Sigmoid colon (tissue), 4 donors: ENCODE results near the gene MED25.

Experiments used
- EP300 ChIP-seq, 4 donors: sonication (generic); formaldehyde crosslinking; IDR thresholded peaks; one replicate each; pipeline ENCODE4 v1.6.1; 2017; ENCODE audit warnings: antibody characterized with exemption in 4 of 4
- POLR2A ChIP-seq, 2 donors: fragments of 450-650 bp; IDR thresholded peaks; one replicate each; pipeline ENCODE4 v1.6.1; 2016; ENCODE audit warnings: antibody characterized with exemption in 2 of 2, mild to moderate bottlenecking in 2 of 2, moderate library complexity in 2 of 2
- TF ChIP-seq, protein P1 (sequence below), 4 experiments: fragments of 450-650 bp in 3 of 4; fragments of 200-600 bp in 1 of 4; IDR thresholded peaks; one replicate each; pipeline ENCODE4 v1.5.1; 2016 to 2019; ENCODE audit warnings: antibody characterized with exemption in 4 of 4, mild to moderate bottlenecking in 3 of 4, moderate library complexity in 2 of 4

DNA sequence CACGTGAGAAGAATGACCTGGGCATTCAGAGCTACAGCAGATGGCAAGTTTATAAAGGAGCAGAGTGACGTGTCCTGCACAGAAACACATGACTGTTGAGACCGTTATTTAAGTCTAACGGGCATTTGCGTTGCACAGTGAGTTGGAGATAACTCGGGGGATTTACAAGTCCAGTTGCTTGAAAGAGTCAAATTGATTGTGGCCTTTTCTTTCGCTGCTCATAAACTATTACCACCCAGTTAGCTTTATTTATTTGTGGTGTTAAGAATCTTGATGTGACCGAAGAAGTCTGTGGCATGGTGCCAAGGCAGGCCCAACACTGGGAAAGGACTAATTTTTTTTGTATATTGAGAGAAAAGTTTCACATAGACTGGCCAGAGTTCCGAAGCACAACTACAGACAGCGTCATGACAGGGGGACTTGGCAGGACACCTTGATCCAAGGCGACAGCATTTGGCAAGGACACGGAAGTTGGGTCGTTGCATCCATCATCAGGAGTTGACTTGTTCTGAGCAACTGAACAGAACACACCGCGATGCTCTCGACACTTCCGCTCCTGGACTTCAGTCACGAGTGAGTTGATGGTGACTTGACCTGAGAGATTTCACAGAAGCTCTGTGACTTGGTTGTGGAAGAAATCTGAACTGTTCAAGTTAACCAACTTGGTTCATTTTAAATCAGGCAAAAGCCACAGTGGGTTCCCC, 20.9 kb downstream of the MED25 start:
- TF ChIP-seq POLR2A (IDR thresholded peaks at IDR 0.05) (no peak), EP300 (IDR thresholded peaks at IDR 0.05) (no peak)
- TF ChIP-seq, protein P1, sequence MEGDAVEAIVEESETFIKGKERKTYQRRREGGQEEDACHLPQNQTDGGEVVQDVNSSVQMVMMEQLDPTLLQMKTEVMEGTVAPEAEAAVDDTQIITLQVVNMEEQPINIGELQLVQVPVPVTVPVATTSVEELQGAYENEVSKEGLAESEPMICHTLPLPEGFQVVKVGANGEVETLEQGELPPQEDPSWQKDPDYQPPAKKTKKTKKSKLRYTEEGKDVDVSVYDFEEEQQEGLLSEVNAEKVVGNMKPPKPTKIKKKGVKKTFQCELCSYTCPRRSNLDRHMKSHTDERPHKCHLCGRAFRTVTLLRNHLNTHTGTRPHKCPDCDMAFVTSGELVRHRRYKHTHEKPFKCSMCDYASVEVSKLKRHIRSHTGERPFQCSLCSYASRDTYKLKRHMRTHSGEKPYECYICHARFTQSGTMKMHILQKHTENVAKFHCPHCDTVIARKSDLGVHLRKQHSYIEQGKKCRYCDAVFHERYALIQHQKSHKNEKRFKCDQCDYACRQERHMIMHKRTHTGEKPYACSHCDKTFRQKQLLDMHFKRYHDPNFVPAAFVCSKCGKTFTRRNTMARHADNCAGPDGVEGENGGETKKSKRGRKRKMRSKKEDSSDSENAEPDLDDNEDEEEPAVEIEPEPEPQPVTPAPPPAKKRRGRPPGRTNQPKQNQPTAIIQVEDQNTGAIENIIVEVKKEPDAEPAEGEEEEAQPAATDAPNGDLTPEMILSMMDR (IDR thresholded peaks at IDR 0.05), result no peak
